SK-N-SH treated with all-trans-retinoic acid at 6 μM for 48 hours (cell line): ENCODE results near the gene WWP2.
"Not testable (repeated sequence)": the region's sequence is repeated elsewhere in the genome, so short reads cannot be mapped to it uniquely, and the experiment has no call there.

Experiments
- ATAC-seq: fragments of 200-7000 bp; cut with Tn5 transposase; 3 replicates; pipeline ENCODE4 v1.9.1; 2020; ENCODE audit warnings: mild to moderate bottlenecking, moderate library complexity
- ARNTL ChIP-seq: fragments of 450-650 bp; formaldehyde crosslinking; IDR thresholded peaks from 2 replicates; pipeline ENCODE4 v1.5.0; 2020; ENCODE audit warnings: low read depth, mild to moderate bottlenecking, moderate library complexity, borderline replicate concordance
- BACH2 ChIP-seq: fragments of 250-450 bp; sonication (Bioruptor Pico); IDR thresholded peaks from 2 replicates; pipeline ENCODE4 v1.9.0; 2021; ENCODE audit warnings: mild to moderate bottlenecking, borderline replicate concordance
- CSDC2 ChIP-seq: fragments of 250-450 bp; sonication (Bioruptor Pico); IDR thresholded peaks from 2 replicates; pipeline ENCODE4 v1.5.0; 2020; ENCODE audit warnings: mild to moderate bottlenecking, moderate library complexity
- ESRRG ChIP-seq: fragments of 250-450 bp; sonication (Bioruptor Pico); IDR thresholded peaks from 2 replicates; pipeline ENCODE4 v1.6.1; 2021; ENCODE audit warnings: mild to moderate bottlenecking
- GLIS3 ChIP-seq: fragments of 250-450 bp; sonication (Bioruptor Pico); IDR thresholded peaks from 2 replicates; pipeline ENCODE4 v1.5.0; 2020; ENCODE audit warnings: mild to moderate bottlenecking, moderate library complexity
- ISL1 ChIP-seq: fragments of 250-450 bp; sonication (Bioruptor Pico); IDR thresholded peaks from 2 replicates; pipeline ENCODE4 v2.1.2; 2022; ENCODE audit warnings: mild to moderate bottlenecking, moderate library complexity
- OSR1 ChIP-seq: fragments of 250-450 bp; sonication (Bioruptor Pico); IDR thresholded peaks from 2 replicates; pipeline ENCODE4 v1.8.0; 2022; ENCODE audit warnings: moderate library complexity, mild to moderate bottlenecking, inconsistent platforms
- PPARA ChIP-seq: fragments of 250-450 bp; sonication (Bioruptor Pico); IDR thresholded peaks from 2 replicates; pipeline ENCODE4 v1.5.0; 2020; ENCODE audit warnings: mild to moderate bottlenecking, borderline replicate concordance
- RARB ChIP-seq: fragments of 250-450 bp; sonication (Bioruptor Pico); IDR thresholded peaks from 2 replicates; pipeline ENCODE4 v1.8.0; 2021; ENCODE audit warnings: mild to moderate bottlenecking, moderate library complexity
- TCF4 ChIP-seq: fragments of 250-450 bp; sonication (Bioruptor Pico); IDR thresholded peaks from 2 replicates; pipeline ENCODE4 v1.8.0; 2021; ENCODE audit warnings: mild to moderate bottlenecking, moderate library complexity, borderline replicate concordance
- TOX ChIP-seq: fragments of 250-450 bp; sonication (Bioruptor Pico); IDR thresholded peaks from 2 replicates; pipeline ENCODE4 v1.8.0; 2021; ENCODE audit warnings: mild to moderate bottlenecking, moderate library complexity, borderline replicate concordance
- ZC3H10 ChIP-seq: fragments of 250-450 bp; sonication (Bioruptor Pico); IDR thresholded peaks from 2 replicates; pipeline ENCODE4 v1.5.1; 2021; ENCODE audit warnings: mild to moderate bottlenecking, moderate library complexity
- ZFP3 ChIP-seq: fragments of 250-450 bp; sonication (Bioruptor Pico); IDR thresholded peaks from 2 replicates; pipeline ENCODE4 v1.5.0; 2020; ENCODE audit warnings: mild to moderate bottlenecking, moderate library complexity
- ZNF70 ChIP-seq: fragments of 450-650 bp; formaldehyde crosslinking; IDR thresholded peaks from 2 replicates; pipeline ENCODE4 v1.5.0; 2020; ENCODE audit warnings: mild to moderate bottlenecking, moderate library complexity
- ZNF8 ChIP-seq: fragments of 450-650 bp; formaldehyde crosslinking; IDR thresholded peaks from 2 replicates; pipeline ENCODE4 v1.5.0; 2020; ENCODE audit warnings: mild to moderate bottlenecking, moderate library complexity
- TF ChIP-seq, protein P1 (sequence below): fragments of 250-450 bp; sonication (Bioruptor Pico); IDR thresholded peaks from 2 replicates; pipeline ENCODE4 v1.8.0; 2021; ENCODE audit warnings: low read depth, mild to moderate bottlenecking, moderate library complexity, borderline replicate concordance
- TF ChIP-seq, protein P2 (sequence below): fragments of 250-450 bp; sonication (Bioruptor Pico); IDR thresholded peaks from 2 replicates; pipeline ENCODE4 v1.8.0; 2020; ENCODE audit warnings: mild to moderate bottlenecking, moderate library complexity, borderline replicate concordance
- TF ChIP-seq, protein P3 (sequence below): fragments of 250-450 bp; sonication (Bioruptor Pico); IDR thresholded peaks from 2 replicates; pipeline ENCODE4 v1.5.0; 2020; ENCODE audit warnings: mild to moderate bottlenecking, moderate library complexity
- TF ChIP-seq, protein P4 (sequence below): fragments of 250-450 bp; sonication (Bioruptor Pico); IDR thresholded peaks from 2 replicates; pipeline ENCODE4 v1.5.1; 2020; ENCODE audit warnings: low read depth, mild to moderate bottlenecking, moderate library complexity
- TF ChIP-seq, protein P5 (sequence below): fragments of 250-450 bp; sonication (Bioruptor Pico); IDR thresholded peaks from 2 replicates; pipeline ENCODE4 v1.5.1; 2021; ENCODE audit warnings: mild to moderate bottlenecking, moderate library complexity

The WWP2 gene

DNA sequence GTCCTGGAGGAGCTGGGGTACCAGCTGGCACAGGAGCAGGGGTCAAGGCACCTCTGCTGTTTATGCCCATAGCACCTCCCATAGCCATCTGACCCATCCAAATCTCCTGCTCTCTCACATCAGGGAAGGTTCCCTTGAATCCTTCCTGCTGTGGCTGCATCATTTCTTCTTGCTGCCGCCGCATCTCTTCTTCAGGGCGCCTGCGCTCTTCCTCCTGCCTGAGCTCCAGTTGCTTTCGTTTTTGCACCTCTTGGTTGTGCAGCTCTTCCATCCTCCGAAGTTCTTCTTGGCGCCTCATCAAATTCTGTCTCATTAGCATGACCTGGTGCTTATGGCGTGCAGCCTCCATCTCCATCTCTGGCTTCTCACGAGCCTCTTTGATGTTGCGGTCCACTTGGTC is 5.4 kb upstream of the WWP2 start:
- ATAC-seq = no peak
- TF ChIP-seq RARB (CRISPR knock-in tag) (no peak), BACH2 (no peak), CSDC2 (CRISPR knock-in tag) (no peak), ZC3H10 (CRISPR knock-in tag) (no peak), GLIS3 (CRISPR knock-in tag) (no peak), ZNF70 (CRISPR knock-in tag) (no peak), ZNF8 (CRISPR knock-in tag) (no peak), ESRRG (CRISPR knock-in tag) (no peak), ZFP3 (CRISPR knock-in tag) (no peak), TCF4 (CRISPR knock-in tag) (no peak), PPARA (CRISPR knock-in tag) (no peak), OSR1 (CRISPR knock-in tag) (no peak), ISL1 (CRISPR knock-in tag) (no peak)
- TF ChIP-seq, protein P1, sequence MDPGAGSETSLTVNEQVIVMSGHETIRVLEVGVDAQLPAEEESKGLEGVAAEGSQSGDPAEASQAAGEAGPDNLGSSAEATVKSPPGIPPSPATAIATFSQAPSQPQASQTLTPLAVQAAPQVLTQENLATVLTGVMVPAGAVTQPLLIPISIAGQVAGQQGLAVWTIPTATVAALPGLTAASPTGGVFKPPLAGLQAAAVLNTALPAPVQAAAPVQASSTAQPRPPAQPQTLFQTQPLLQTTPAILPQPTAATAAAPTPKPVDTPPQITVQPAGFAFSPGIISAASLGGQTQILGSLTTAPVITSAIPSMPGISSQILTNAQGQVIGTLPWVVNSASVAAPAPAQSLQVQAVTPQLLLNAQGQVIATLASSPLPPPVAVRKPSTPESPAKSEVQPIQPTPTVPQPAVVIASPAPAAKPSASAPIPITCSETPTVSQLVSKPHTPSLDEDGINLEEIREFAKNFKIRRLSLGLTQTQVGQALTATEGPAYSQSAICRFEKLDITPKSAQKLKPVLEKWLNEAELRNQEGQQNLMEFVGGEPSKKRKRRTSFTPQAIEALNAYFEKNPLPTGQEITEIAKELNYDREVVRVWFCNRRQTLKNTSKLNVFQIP (CRISPR knock-in tag) = no peak
- TF ChIP-seq, protein P2, sequence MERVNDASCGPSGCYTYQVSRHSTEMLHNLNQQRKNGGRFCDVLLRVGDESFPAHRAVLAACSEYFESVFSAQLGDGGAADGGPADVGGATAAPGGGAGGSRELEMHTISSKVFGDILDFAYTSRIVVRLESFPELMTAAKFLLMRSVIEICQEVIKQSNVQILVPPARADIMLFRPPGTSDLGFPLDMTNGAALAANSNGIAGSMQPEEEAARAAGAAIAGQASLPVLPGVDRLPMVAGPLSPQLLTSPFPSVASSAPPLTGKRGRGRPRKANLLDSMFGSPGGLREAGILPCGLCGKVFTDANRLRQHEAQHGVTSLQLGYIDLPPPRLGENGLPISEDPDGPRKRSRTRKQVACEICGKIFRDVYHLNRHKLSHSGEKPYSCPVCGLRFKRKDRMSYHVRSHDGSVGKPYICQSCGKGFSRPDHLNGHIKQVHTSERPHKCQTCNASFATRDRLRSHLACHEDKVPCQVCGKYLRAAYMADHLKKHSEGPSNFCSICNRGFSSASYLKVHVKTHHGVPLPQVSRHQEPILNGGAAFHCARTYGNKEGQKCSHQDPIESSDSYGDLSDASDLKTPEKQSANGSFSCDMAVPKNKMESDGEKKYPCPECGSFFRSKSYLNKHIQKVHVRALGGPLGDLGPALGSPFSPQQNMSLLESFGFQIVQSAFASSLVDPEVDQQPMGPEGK (CRISPR knock-in tag) = no peak
- TF ChIP-seq, protein P3, sequence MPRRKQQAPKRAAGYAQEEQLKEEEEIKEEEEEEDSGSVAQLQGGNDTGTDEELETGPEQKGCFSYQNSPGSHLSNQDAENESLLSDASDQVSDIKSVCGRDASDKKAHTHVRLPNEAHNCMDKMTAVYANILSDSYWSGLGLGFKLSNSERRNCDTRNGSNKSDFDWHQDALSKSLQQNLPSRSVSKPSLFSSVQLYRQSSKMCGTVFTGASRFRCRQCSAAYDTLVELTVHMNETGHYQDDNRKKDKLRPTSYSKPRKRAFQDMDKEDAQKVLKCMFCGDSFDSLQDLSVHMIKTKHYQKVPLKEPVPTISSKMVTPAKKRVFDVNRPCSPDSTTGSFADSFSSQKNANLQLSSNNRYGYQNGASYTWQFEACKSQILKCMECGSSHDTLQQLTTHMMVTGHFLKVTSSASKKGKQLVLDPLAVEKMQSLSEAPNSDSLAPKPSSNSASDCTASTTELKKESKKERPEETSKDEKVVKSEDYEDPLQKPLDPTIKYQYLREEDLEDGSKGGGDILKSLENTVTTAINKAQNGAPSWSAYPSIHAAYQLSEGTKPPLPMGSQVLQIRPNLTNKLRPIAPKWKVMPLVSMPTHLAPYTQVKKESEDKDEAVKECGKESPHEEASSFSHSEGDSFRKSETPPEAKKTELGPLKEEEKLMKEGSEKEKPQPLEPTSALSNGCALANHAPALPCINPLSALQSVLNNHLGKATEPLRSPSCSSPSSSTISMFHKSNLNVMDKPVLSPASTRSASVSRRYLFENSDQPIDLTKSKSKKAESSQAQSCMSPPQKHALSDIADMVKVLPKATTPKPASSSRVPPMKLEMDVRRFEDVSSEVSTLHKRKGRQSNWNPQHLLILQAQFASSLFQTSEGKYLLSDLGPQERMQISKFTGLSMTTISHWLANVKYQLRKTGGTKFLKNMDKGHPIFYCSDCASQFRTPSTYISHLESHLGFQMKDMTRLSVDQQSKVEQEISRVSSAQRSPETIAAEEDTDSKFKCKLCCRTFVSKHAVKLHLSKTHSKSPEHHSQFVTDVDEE (CRISPR knock-in tag) = no peak
- TF ChIP-seq, all 23 proteins: peak for 0

DNA sequence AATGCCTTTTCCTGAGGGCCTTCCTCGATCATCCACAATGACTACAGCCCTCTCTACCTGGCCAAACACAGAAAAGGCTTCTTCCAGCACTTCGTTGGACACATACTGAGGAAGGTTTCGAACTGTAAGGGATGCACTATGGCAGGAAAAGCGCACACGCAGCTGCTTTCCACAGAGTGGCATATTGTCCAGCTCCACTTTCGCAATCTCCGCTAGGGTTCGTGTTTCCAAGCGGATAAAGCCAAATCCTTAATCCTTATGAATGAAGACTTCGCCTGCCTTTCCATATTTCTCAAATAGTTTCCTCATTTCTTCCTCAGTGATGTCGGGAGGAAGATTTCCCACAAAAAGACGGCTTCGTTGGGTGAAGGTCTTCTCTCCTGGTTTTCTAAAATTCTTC is 4.8 kb upstream of the WWP2 start:
- ATAC-seq = not testable (repeated sequence)

DNA sequence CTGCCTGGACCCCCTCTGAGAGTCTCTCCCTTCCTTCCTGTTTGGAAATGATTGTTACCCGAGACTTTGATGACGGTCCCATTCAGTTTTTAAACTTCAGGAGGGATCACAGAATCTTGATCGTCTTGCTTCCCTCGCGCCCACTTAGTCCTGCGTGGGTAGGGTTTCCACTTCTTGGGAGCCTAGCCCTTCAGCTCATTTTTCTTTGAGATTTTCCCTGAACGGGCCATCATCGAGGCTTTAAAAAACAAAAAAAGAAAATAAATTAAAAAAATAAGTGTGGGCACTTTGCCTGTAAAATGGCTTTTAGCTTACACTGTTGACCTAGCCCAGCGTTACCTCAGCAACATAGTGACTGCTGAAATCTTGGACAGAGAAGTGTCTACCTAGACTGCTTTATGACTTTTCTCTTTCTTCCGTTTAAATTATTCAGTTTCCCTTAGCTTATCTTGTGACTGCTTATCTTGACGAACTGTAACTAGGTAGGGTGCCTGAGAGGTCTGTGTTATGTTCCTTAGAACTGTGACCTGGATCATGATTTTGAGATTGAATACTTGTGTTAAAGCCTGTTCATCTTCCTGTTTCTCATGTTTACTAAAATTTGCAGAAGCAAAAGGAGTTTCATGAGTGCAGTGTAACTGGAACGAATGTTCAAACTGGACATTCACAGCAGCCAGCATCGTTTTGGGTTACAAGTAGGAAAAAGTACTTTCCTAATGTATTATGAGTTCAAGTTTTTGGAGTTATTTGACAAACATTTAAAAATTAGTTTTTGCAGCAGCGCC is 874 bp downstream of the WWP2 start:
- TF ChIP-seq ZNF70 (CRISPR knock-in tag) (no peak), ISL1 (CRISPR knock-in tag) (no peak), RARB (CRISPR knock-in tag) (no peak), ARNTL (no peak), ESRRG (CRISPR knock-in tag) (no peak), TOX (CRISPR knock-in tag) (no peak), ZFP3 (CRISPR knock-in tag) (no peak), ZC3H10 (CRISPR knock-in tag) (no peak), ZNF8 (CRISPR knock-in tag) (no peak), TCF4 (CRISPR knock-in tag) (no peak)
- TF ChIP-seq, protein P4, sequence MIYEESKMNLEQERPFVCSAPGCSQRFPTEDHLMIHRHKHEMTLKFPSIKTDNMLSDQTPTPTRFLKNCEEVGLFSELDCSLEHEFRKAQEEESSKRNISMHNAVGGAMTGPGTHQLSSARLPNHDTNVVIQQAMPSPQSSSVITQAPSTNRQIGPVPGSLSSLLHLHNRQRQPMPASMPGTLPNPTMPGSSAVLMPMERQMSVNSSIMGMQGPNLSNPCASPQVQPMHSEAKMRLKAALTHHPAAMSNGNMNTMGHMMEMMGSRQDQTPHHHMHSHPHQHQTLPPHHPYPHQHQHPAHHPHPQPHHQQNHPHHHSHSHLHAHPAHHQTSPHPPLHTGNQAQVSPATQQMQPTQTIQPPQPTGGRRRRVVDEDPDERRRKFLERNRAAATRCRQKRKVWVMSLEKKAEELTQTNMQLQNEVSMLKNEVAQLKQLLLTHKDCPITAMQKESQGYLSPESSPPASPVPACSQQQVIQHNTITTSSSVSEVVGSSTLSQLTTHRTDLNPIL (CRISPR knock-in tag) = no peak
- TF ChIP-seq, protein P1 (CRISPR knock-in tag) = no peak
- TF ChIP-seq, protein P2 (CRISPR knock-in tag) = no peak
- TF ChIP-seq, protein P3 (CRISPR knock-in tag) = no peak
- TF ChIP-seq, protein P5, sequence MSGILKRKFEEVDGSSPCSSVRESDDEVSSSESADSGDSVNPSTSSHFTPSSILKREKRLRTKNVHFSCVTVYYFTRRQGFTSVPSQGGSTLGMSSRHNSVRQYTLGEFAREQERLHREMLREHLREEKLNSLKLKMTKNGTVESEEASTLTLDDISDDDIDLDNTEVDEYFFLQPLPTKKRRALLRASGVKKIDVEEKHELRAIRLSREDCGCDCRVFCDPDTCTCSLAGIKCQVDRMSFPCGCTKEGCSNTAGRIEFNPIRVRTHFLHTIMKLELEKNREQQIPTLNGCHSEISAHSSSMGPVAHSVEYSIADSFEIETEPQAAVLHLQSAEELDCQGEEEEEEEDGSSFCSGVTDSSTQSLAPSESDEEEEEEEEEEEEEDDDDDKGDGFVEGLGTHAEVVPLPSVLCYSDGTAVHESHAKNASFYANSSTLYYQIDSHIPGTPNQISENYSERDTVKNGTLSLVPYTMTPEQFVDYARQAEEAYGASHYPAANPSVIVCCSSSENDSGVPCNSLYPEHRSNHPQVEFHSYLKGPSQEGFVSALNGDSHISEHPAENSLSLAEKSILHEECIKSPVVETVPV (CRISPR knock-in tag) = no peak
- peak; percentile 81 for ATAC-seq
